NCI-H510A (cell line): ENCODE measurements around the gene UNKL.

ENCODE experiments used
- DNase-seq: peaks from one replicate; lab custom pipeline; 2025; lab: John Stamatoyannopoulos, UW

Gene UNKL

GRCh38 chr16:1401061-1401757 is 13.3 kb downstream of the UNKL start:
- no peak for DNase-seq

DNA sequence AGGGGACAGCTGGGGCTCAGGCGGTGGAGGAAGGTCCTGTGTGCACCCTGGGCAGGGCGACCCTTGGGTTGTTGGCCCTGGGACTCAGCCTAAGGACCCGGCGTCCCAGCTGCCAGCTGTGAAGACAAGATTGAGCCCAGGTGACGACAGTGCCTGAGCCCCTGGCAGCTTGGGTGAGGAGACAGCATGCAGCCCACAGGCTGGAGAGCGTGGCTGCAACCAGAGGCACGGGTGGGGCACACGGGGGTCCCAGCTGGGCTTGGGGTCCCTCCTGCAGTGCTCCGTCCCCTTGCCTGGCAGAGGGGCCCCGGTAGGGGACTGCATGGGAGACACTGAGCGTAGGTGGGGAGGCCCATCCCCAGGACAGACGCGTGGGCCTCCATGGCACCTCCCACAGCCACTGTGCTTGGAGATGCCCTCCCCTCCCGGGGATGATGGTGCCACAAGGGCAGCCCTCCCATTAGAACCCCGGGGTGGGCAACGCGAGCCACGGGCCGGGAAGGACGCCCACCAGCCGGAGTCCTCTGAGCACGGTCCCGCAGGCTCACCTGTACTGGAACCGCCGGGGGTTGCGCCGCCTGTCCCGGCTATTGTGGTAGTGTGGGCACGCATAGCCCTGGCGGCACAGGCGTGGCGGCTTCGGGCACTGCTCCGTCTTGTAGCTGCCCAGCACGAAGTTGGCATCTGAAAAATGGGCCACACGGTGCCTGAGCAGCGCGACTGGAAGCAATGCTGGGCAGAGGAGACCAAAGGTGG is 15.5 kb downstream of the UNKL start:
- DNase-seq = no peak

DNA sequence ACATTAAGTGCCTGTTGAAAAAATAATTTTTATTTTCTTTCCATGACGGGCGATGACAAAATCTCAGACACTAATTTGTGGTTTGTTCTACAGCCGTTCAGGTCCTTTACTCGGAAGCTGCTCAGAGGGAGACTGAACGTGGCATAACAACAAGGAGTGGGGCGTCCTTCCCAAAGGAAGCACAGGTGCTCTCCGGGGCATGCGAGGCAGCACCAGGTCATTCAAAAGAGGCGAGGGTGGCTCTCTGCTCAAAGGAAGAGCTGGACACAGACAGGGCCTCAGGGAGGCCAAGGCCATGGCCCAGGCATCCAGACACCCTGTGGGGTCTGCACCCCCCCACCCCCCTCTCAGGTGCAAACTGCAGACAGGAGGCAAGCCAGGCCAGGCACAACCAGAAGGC is 16.2 kb downstream of the UNKL start:
- no peak for DNase-seq

DNA sequence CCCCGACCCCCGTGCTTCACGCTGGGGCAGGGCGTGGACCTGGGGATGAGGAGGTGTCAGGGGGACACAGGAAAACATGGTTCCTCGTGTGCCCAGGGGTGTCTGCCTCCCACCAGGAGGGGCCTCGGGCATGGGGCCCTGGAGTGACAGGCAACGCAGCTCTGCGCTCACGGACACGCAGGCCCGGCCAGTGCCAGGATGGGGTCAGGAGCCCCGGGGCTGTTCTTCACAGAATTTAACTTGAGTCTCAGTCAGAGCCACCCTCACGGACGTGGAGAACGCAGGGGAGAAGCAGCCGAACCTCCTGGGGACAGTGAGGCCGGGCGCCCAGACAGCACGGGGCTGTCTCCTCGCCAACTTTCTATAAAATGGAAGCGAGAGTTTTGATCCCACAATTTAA is 16.7 kb downstream of the UNKL start:
- no peak for DNase-seq

GRCh38 chr16:1395444-1396031 is 19.0 kb downstream of the UNKL start:
- DNase-seq = no peak

GRCh38 chr16:1394367-1394951 is 20.0 kb downstream of the UNKL start:
- DNase-seq = no peak

DNA sequence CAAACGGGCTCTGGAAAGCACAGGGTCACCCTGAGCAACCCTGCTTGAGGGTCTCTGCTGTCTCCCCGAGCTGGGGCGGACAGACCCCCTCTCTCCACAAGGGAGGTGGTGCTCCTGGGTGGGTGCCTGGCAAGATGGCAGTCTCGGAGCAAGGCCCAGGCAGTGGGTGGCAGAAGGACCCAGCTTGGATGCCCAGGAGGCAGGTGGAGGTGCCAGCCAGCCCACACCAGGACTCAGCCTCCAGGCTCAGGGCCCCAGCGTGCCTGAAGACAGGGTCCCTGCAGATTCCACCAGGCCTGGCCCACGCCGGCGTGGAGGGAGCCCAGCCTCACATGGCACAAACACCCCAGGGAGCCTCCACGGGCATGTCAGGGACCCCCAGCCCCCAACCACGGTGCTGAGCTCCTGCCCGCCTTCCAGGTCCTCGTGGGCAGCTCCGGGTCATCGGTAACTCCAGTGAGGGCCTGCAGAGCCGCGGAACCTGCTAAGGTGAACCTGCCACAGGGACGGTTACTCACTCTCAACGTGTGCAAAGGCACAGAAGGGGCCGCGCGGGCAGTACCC is 20.8 kb downstream of the UNKL start:
- DNase-seq = no peak

GRCh38 chr16:1392826-1393225 is 21.7 kb downstream of the UNKL start:
- no peak for DNase-seq

DNA sequence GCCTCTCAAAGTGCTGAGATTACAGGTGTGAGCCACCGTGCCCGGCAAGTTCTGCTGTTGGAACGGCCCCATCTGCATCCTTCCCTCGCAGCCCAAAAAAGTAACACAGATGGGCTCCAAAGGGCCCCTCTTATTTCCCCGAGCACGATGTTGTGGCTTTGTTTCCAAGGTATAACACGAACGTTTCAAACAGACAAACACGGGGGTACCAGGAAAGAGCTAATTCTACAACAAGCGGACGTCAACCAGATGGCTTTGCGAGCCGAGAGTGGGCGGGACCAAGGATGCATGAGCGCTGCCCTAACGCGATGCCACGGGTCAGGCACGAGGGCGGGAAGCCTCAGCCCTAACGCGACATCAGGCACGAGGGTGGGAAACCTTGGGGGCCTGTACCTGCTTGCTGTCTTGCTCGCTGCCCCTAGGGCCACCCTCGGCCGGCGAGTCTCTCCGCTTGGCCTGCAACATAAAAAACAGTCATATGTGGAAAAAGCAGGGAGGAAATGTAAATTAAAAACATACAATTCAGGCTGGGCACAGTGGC is 24.2 kb downstream of the UNKL start:
- no peak for DNase-seq

GRCh38 chr16:1389762-1390161 is 24.7 kb downstream of the UNKL start:
- DNase-seq = no peak

DNA sequence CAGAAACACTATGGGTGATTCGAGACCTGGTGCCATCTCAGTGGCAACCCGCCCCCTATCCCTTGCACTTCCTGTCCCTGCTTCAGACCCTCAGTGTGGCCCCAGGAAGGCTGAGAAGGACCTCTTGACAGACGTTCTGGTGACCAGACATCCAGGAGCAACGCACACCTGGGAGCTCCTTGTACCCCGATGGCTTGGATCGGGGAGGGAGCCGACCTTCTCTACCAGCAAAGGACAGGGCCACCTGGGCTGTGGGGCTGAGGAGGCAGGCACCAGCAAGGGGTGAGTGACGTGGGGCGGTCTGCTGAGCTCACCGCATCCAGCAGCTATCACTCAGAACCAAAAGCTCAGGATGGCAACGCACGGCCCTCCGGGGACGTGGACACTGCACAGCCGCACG is 27.2 kb downstream of the UNKL start:
- no peak for DNase-seq

DNA sequence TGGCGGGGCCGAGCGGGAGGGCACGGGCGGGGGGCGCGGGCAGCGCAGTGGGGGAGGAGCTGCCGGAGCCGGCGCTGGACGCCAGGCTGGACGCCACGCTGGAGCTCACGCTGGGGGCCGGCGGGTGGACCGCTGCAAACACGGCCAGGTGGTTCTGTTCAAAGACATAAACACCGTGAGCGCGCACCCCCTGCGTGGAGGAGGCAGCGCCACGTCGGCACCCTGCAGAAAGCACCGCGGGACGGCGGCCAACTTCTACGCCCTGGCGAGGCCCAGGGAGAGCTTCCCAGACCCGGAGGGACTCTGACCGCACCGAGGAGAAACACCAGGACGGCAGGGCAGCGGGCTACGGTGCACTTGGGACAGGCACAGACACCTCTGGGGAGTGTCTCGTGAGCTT is 29.3 kb downstream of the UNKL start:
- no peak for DNase-seq

GRCh38 chr16:1383556-1383955 is 30.9 kb downstream of the UNKL start:
- no peak for DNase-seq

GRCh38 chr16:1381612-1382406 is 32.7 kb downstream of the UNKL start:
- no peak for DNase-seq

GRCh38 chr16:1380195-1380594 is 34.3 kb downstream of the UNKL start:
- DNase-seq = no peak

GRCh38 chr16:1379304-1380076 is 35.0 kb downstream of the UNKL start:
- no peak for DNase-seq

DNA sequence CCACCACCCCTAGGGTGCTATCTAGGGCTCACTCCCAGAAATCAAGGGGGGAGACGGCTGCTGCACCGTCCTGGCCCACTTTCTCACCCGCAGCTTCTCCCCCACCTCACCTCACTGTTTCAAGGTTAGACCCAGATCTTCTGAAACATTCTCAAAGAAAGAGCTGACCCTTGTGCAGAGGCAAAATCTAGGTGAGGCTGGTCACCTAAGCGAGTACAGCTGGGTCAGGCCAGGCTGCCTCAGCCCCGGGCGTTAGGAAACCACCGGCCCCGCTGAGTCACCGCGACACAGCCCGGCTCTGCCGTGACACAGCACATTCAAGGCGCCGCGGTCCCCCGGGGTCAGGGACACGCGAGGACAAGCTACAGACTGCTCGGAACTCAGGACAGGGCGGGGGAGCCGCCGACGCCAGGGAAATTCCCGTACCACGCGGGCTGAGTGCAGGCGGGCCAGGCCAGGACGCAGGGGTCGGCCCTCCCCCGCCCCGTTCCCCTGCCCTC is 35.6 kb downstream of the UNKL start:
- no peak for DNase-seq

DNA sequence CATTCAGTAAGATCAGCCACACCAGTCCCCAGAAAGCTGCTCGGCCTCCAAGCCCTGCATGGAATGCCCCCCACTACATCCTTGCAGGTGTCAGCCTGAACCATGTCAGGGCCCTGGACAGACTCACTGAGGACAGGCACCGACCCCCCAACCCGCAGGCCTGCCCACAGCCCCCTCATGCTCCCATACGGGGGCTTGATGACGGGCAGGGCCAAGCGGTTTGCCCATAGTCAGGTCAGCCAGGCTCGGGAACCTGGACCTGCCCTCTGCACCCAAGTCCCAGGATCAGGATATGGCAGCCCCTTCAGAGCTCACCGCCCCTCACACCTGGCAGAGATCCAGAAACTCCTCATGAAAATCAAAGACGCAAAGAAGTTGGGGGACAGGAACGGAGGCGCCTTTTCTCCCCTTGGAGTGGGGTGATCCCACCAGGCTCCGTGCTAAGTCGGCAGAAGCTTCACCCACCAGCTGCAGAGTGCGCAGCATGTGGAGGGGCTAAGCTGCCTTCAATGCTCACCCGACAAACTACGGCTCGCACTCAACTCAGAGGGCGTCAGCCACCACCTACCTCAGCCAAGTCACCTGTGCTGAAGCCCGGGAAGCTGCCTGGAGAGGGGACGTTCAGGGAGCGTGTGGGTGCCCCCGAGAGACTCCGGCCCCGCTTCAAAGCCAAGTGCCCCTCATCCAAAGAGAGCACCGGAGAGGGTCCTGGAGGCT is 36.3 kb downstream of the UNKL start:
- DNase-seq = no peak

DNA sequence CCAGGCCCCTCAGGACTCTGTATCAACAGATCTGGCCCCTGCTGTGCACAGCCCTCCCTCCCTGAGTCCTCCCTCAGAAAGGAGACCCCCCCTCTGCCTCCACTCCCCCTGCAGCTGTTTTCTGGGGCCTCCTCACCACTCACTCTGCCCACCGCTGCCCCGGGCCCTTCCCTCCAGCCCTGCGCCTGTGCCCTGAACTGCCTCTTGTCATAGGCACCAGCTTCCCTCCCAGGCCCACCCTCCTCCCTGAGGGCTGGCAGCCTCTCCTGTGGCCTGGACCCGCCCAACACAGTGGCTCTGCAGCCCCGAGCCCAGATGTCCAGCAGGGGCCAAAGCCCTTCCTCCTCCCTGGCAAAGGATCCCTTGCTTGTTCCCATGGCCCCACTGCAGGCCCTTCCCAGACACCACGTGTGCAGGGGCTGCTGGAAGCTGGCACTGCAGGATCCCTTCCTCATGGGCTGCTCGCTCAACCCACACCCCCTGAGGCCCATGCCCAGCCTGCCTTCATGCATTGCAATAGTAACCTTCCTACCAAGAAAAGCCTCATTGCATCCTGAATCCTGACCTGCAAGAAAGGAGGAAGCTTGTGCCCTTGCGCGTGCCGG is 37.0 kb downstream of the UNKL start:
- DNase-seq = no peak
